HepG2 (cell line): Measurements from ENCODE around the gene MAMSTR. TPM values are rescaled to one million over a fixed set of nuclear protein-coding genes. Genes with fewer than 3 reads are reported as not detected.

ENCODE experiments used
- ATAC-seq: fragments of 200-7000 bp; cut with Tn5 transposase; 3 replicates; pipeline ENCODE4 v1.9.1; 2020; ENCODE audit warnings: mild to moderate bottlenecking, moderate library complexity
- BruUV-seq: library from RNA; stranded (reverse); fragments of 400-500 nt; replicated peaks from 2 replicates; lab custom pipeline; 2021; lab: Mats Ljungman, UMichigan
- CTCF ChIA-PET: fragments of 300-600 bp; formaldehyde crosslinking; extraction: SDS; loops from one replicate; lab custom pipeline; 2021; ENCODE audit warnings: low total read pairs, inconsistent platforms, low intra/inter-chr PET ratio; lab: Yijun Ruan, JAX
- POLR2A ChIA-PET: fragments of 350-600 bp; sonication (Branson Sonifier 250); formaldehyde crosslinking; loops from one replicate; lab custom pipeline; 2020; ENCODE audit warnings: antibody characterized with exemption, inconsistent platforms; lab: Yijun Ruan, JAX
- DNase-seq: peaks from one replicate; pipeline ENCODE4 v3.0.0-alpha.2; 2015; ENCODE audit warnings: low spot score
- FAIRE-seq: peaks from 3 replicates; lab custom pipeline; 2011; peaks lifted over from hg19 to GRCh38; lab: Jason Lieb, UNC
- H2AFZ ChIP-seq: one replicate; pipeline ENCODE4 v1.6.1; 2011; ENCODE audit warnings: low read length, inconsistent platforms
- H3K27ac ChIP-seq: fragments of 300-600 bp; 3 replicates; pipeline ENCODE4 v1.8.0; 2011; ENCODE audit warnings: mixed run types, mild to moderate bottlenecking, mixed read lengths, low read length, inconsistent platforms; ENCODE audit not compliant: insufficient read depth; ENCODE audit errors: extremely low read length
- H3K27me3 ChIP-seq, 2 experiments: fragments of 200-600 bp in 1 of 2; 2 replicates in 1 of 2; 3 replicates in 1 of 2; pipeline versions ENCODE4 v1.6.0 to v1.8.0; 2011; ENCODE audit warnings: low read length in 2 of 2, mild to moderate bottlenecking in 2 of 2, moderate library complexity in 2 of 2, inconsistent platforms in 1 of 2; ENCODE audit not compliant: insufficient read depth in 2 of 2, control insufficient read depth in 1 of 2
- H3K36me3 ChIP-seq, 2 experiments: fragments of 200-600 bp in 1 of 2; replicated peaks in 1 of 2; 2 replicates in 1 of 2; 3 replicates in 1 of 2; pipeline versions ENCODE4 v1.5.1 to v1.8.0; 2011; ENCODE audit warnings: low read length in 2 of 2, inconsistent platforms in 1 of 2; ENCODE audit not compliant: insufficient read depth in 2 of 2, control insufficient read depth in 1 of 2
- H3K4me1 ChIP-seq: 2 replicates; pipeline ENCODE4 v1.5.1; 2012; ENCODE audit warnings: low read length, inconsistent platforms; ENCODE audit not compliant: insufficient read depth
- H3K4me2 ChIP-seq: 2 replicates; pipeline ENCODE4 v1.6.0; 2011; ENCODE audit warnings: low read depth, low read length, inconsistent platforms
- H3K4me3 ChIP-seq, 3 experiments: fragments of 200-600 bp in 1 of 3; sonication (generic), shearing (Covaris generic) in 1 of 3; replicated peaks in 1 of 3; 2 replicates each; pipeline ENCODE4 v1.5.1; 2011 to 2016; ENCODE audit warnings: low read length in 3 of 3, inconsistent platforms in 2 of 3, low read depth in 2 of 3, mild to moderate bottlenecking in 2 of 3, control low read depth in 1 of 3, mixed read lengths in 1 of 3; ENCODE audit not compliant: insufficient read depth in 1 of 3
- H3K79me2 ChIP-seq: one replicate; pipeline ENCODE4 v1.6.1; 2011; ENCODE audit warnings: low read length, inconsistent platforms; ENCODE audit not compliant: insufficient read depth
- H3K9ac ChIP-seq: 2 replicates; pipeline ENCODE4 v1.6.0; 2011; ENCODE audit warnings: mild to moderate bottlenecking, low read depth, low read length, inconsistent platforms; ENCODE audit not compliant: insufficient read depth
- H3K9me3 ChIP-seq: 2 replicates; pipeline ENCODE4 v1.5.1; 2012; ENCODE audit warnings: mild to moderate bottlenecking, low read length
- H4K20me1 ChIP-seq: 2 replicates; pipeline ENCODE4 v1.6.0; 2011; ENCODE audit warnings: inconsistent platforms, mild to moderate bottlenecking, low read length, moderate library complexity; ENCODE audit not compliant: insufficient read depth
- CENPBD1 ChIP-seq: sonication (generic); formaldehyde crosslinking; IDR thresholded peaks from 2 replicates; pipeline ENCODE4 v1.8.0; 2022; ENCODE audit warnings: missing genetic modification reagents, low read depth, mild to moderate bottlenecking, borderline replicate concordance
- CSRNP2 ChIP-seq: sonication (generic); formaldehyde crosslinking; conservative IDR thresholded peaks from 2 replicates; pipeline ENCODE4 v1.8.0; 2022; ENCODE audit warnings: low read depth, missing genetic modification reagents
- HNRNPK ChIP-seq: fragments of 200-400 bp; formaldehyde crosslinking; IDR thresholded peaks from 2 replicates; pipeline ENCODE4 v1.6.1; 2018; ENCODE audit warnings: low read length, low read depth, moderate library complexity, mild to moderate bottlenecking; ENCODE audit not compliant: poor library complexity, severe bottlenecking
- NONO ChIP-seq, 2 experiments: fragments of 450-650 bp in 1 of 2; sonication (generic) in 1 of 2; formaldehyde crosslinking in 1 of 2; IDR thresholded peaks in 1 of 2; conservative IDR thresholded peaks in 1 of 2; 2 replicates each; pipeline versions ENCODE4 v1.6.1 to v1.8.0; 2017 to 2022; ENCODE audit warnings: mild to moderate bottlenecking in 1 of 2, missing genetic modification reagents in 1 of 2, moderate library complexity in 1 of 2
- TP53 ChIP-seq: sonication (generic); formaldehyde crosslinking; conservative IDR thresholded peaks from 2 replicates; pipeline ENCODE4 v1.4.0; 2020; ENCODE audit warnings: missing genetic modification reagents
- ZBTB34 ChIP-seq: sonication (generic); formaldehyde crosslinking; IDR thresholded peaks from 2 replicates; pipeline ENCODE4 v1.8.0; 2022; ENCODE audit warnings: mild to moderate bottlenecking, missing genetic modification reagents
- ZNF407 ChIP-seq: sonication (generic); formaldehyde crosslinking; IDR thresholded peaks from one replicate; pipeline ENCODE4 v1.5.1; 2020; ENCODE audit warnings: mild to moderate bottlenecking, missing genetic modification reagents; ENCODE audit errors: not compliant biosample characterization
- ZNF552 ChIP-seq: sonication (generic); formaldehyde crosslinking; IDR thresholded peaks from 2 replicates; pipeline ENCODE4 v1.9.0; 2022; ENCODE audit warnings: missing genetic modification reagents, mild to moderate bottlenecking, borderline replicate concordance
- ZNF577 ChIP-seq: sonication (generic); formaldehyde crosslinking; IDR thresholded peaks from 2 replicates; pipeline ENCODE4 v1.4.0; 2020; ENCODE audit warnings: mild to moderate bottlenecking, low read depth, missing genetic modification reagents, borderline replicate concordance
- ZSCAN9 ChIP-seq: IDR thresholded peaks from 2 replicates; pipeline ENCODE4 v1.6.1; 2016; ENCODE audit warnings: borderline replicate concordance
- WGBS: methylation state at CpG from one replicate; pipeline ENCODE4 v1.1.6; 2017; ENCODE audit warnings: low lambda C conversion rate; 5-methylcytosine and 5-hydroxymethylcytosine counted together
- in situ Hi-C: cut with HindIII; loops from 2 replicates; pipeline ENCODE4 v1.10.0; 2017; ENCODE audit warnings: low pct_unique_long_range_greater_than_20kb; ENCODE audit not compliant: extremely low pct_ligation_motif_present
- intact Hi-C: fragments of 100-400 bp; cut with micrococcal nuclease; formaldehyde crosslinking; loops from one replicate; pipeline ENCODE4 v1.10.0; 2022; ENCODE audit not compliant: unreplicated experiment
- polyA plus RNA-seq, 8 experiments: library from polyadenylated mRNA; depleted of rRNA in 3 of 8; stranded (reverse) in 7 of 8; unstranded in 1 of 8; fragments of >200 nt; fragmentation: Illumina TruSeq in 4 of 8; extraction: Trizol in 4 of 8; gene quantifications; 2 replicates each; pipeline versions ENCODE4 v1.2.1 to v1.2.3, GENCODE V29; 2011 to 2016; ENCODE audit warnings: low read depth in 4 of 8, missing spikeins in 1 of 8, mixed read lengths in 1 of 8; ENCODE audit not compliant: insufficient read depth in 1 of 8
- total RNA-seq, 5 experiments: library from RNA; depleted of rRNA; stranded (reverse); fragments of >200 nt; fragmentation: Illumina TruSeq; extraction: Trizol; gene quantifications; 2 replicates each; pipeline ENCODE4 v1.2.3, GENCODE V29; 2016; ENCODE audit warnings: low read depth in 1 of 5

The MAMSTR gene
- total and polyA plus RNA-seq, 2 of the 13 experiments (the other 11 are each of a cell fraction or from before 2014, with no cell fraction given): 2.2 to 2.4 TPM

- no peak overlapping the region for H3K4me3 ChIP-seq
- no peak for DNase-seq
- no peaks in the 10 kb centered on the region for H3K27me3 ChIP-seq
- no peak for FAIRE-seq
- H3K79me2 ChIP-seq: no peaks in the 10 kb centered on the region
- no peaks in the 10 kb centered on the region for H4K20me1 ChIP-seq
- POLR2A ChIA-PET: interaction anchor here (1.7 kb wide), 1 partner anchor 13 kb away, joined by 4 read pairs; no protein-coding TSS in a partner anchor
- no TSS peak for BruUV-seq
- in situ Hi-C loops (no loop called here), intact Hi-C loops (no loop called here)
- no peak overlapping the region for H3K4me2 ChIP-seq
- CTCF ChIA-PET: no interaction called here
- no peaks in the 10 kb centered on the region for H3K9me3 ChIP-seq
- no peak overlapping the region for H3K27ac ChIP-seq
- H3K36me3 ChIP-seq: no peaks in the 10 kb centered on the region
- H2AFZ ChIP-seq: no peak overlapping the region
- peaks cover 40% of the 10 kb centered on the region for H3K4me1 ChIP-seq
- 92% methylated on average over 19 of the region's 20 CpGs for WGBS
- no peak overlapping the region for H3K9ac ChIP-seq
- ATAC-seq: no peak
- no peak for TF ChIP-seq ZNF552 (CRISPR knock-in tag)
- no peak for TF ChIP-seq ZSCAN9 (CRISPR knock-in tag)
- no peak for TF ChIP-seq TP53 (CRISPR knock-in tag)
- TF ChIP-seq CENPBD1 (CRISPR knock-in tag): no peak
- TF ChIP-seq CSRNP2: no peak
- TF ChIP-seq NONO (IDR thresholded peaks at IDR 0.05): no peak
- no peak for TF ChIP-seq NONO (CRISPR knock-in tag; conservative IDR thresholded peaks at IDR 0.05)
- no peak for TF ChIP-seq ZBTB34 (CRISPR knock-in tag)
- TF ChIP-seq ZNF407: no peak
- no peak for TF ChIP-seq ZNF577
- TF ChIP-seq HNRNPK: no peak
Measured at GRCh38 chr19:48751845-48752495, 32.4 kb upstream of the MAMSTR start.
